Transverse colon (tissue), 4 donors: ENCODE data around the gene PTRH1. TPM values are rescaled to one million over a fixed set of nuclear protein-coding genes. Genes with fewer than 3 reads are reported as not detected.

Experiments
- DNase-seq: peaks from one replicate; pipeline ENCODE4 v3.0.0-alpha.2; 2019
- H3K27ac ChIP-seq, 4 donors: fragments of 200-600 bp; sonication (generic); 2 replicates each; pipeline ENCODE4 v1.5.1; 2016 to 2018; ENCODE audit warnings: inconsistent platforms in 4 of 4
- H3K27me3 ChIP-seq: fragments of 200-600 bp; sonication (generic); 2 replicates; pipeline ENCODE4 v1.5.1; 2017; ENCODE audit warnings: inconsistent platforms
- H3K36me3 ChIP-seq, 4 donors: fragments of 200-600 bp; sonication (generic); 2 replicates each; pipeline ENCODE4 v1.5.1; 2017 to 2019; ENCODE audit warnings: inconsistent platforms in 4 of 4
- H3K4me1 ChIP-seq, 4 donors: fragments of 200-600 bp; sonication (generic); 2 replicates each; pipeline ENCODE4 v1.5.1; 2017 to 2020; ENCODE audit warnings: inconsistent platforms in 4 of 4
- H3K4me3 ChIP-seq, 4 donors: fragments of 200-600 bp; sonication (generic); 1 replicate in 1 of 4; 2 replicates in 3 of 4; pipeline versions ENCODE4 v1.5.1 to v1.6.1; 2017 to 2019; ENCODE audit warnings: inconsistent platforms in 4 of 4
- H3K9me3 ChIP-seq, 2 donors: fragments of 200-600 bp; sonication (generic); 2 replicates each; pipeline ENCODE4 v1.5.1; 2017 to 2019; ENCODE audit warnings: inconsistent platforms in 2 of 2
- CTCF ChIP-seq, 5 experiments: fragments of 200-600 bp in 3 of 5; fragments of 450-650 bp in 2 of 5; sonication (generic) in 3 of 5; IDR thresholded peaks; 1 replicate in 2 of 5; 2 replicates in 3 of 5; pipeline ENCODE4 v1.5.1; 2016 to 2017; ENCODE audit warnings: antibody characterized with exemption in 5 of 5, inconsistent platforms in 3 of 5, mild to moderate bottlenecking in 2 of 5, moderate library complexity in 1 of 5
- EP300 ChIP-seq: sonication (generic); formaldehyde crosslinking; IDR thresholded peaks from one replicate; pipeline ENCODE4 v1.6.1; 2017; ENCODE audit warnings: antibody characterized with exemption, low read depth
- POLR2A ChIP-seq: fragments of 450-650 bp; IDR thresholded peaks from one replicate; pipeline ENCODE4 v1.6.1; 2016; ENCODE audit warnings: antibody characterized with exemption, mild to moderate bottlenecking, moderate library complexity
- POLR2AphosphoS5 ChIP-seq, 3 donors: sonication (generic); formaldehyde crosslinking; IDR thresholded peaks; one replicate each; pipeline ENCODE4 v1.6.1; 2016; ENCODE audit warnings: antibody characterized with exemption in 3 of 3
- WGBS, 2 donors: methylation state at CpG; one replicate each; pipeline ENCODE4 v1.1.5; 2018; ENCODE audit warnings: low coverage in 1 of 2; 5-methylcytosine and 5-hydroxymethylcytosine counted together
- in situ Hi-C, 4 donors: fragments of 200-750 bp; cut with MboI; loops; one replicate each; pipeline versions ENCODE4 v1.15.0 to v1.15.1; 2017; ENCODE audit warnings: low sequenced_read_pairs in 3 of 4, low pct_ligation_motif_present in 1 of 4, low pct_unique_long_range_greater_than_20kb in 1 of 4
- intact Hi-C: fragments of 100-400 bp; cut with DNase I; formaldehyde crosslinking; loops from one replicate; pipeline ENCODE4 v1.15.1; 2023; ENCODE audit warnings: low total_unique reads
- total RNA-seq, 4 donors: library from RNA; depleted of rRNA; stranded (reverse); fragments of >200 nt; gene quantifications; one replicate each; pipeline ENCODE4 v1.1.0, GENCODE V29; 2016

The PTRH1 gene
- total RNA-seq, 4 donors from 2014 or later, result 2.4 to 9.7 (median 6.2) TPM

- in situ Hi-C loops, result no loop called here
- Histone ChIP-seq H3K36me3 (no peaks in the 10 kb centered on the region), H3K27me3 (no peaks in the 10 kb centered on the region), H3K9me3 (no peaks in the 10 kb centered on the region), H3K27ac (no peak overlapping the region), H3K4me1 (peaks cover 0 to 19% (median 11%) of the 10 kb centered on the region in 4 donors), H3K4me3 (no peak overlapping the region)
- WGBS, 2 donors, result 73 to 80% methylated on average over 7 to 9 of the region's 9 CpGs
- no peak for TF ChIP-seq EP300
- TF ChIP-seq POLR2AphosphoS5 (IDR thresholded peaks at IDR 0.05), result no peak
- DNase-seq, result no peak
- intact Hi-C loops, result no loop called here
Measured at GRCh38 chr9:127703289-127703946, 12.0 kb downstream of the PTRH1 start.

- Histone ChIP-seq H3K27me3 (no peaks in the 10 kb centered on the region), H3K4me3 (no peak overlapping the region), H3K9me3 (no peaks in the 10 kb centered on the region), H3K36me3 (no peaks in the 10 kb centered on the region), H3K4me1 (peaks cover 0 to 13% (median 7%) of the 10 kb centered on the region in 4 donors), H3K27ac (no peak overlapping the region)
- in situ Hi-C loops, result no loop called here
- TF ChIP-seq CTCF (IDR thresholded peaks at IDR 0.05) (no peak), EP300 (no peak), POLR2A (no peak), POLR2AphosphoS5 (IDR thresholded peaks at IDR 0.05) (no peak)
- DNase-seq, result no peak
- 73% methylated on average over 5 of the region's 5 CpGs; no CpG with 5 or more reads in 1 of the 2 donors for WGBS, 2 donors
- intact Hi-C loops, result no loop called here
Measured at GRCh38 chr9:127700594-127701255, 14.7 kb downstream of the PTRH1 start.

- 80 to 96% methylated on average over 2 of the region's 2 CpGs for WGBS, 2 donors
- no peak for TF ChIP-seq EP300
- DNase-seq, result no peak
- H3K27ac ChIP-seq, result peak overlapping the region in 2 of 4 donors; percentile 79 to 86
- H3K36me3 ChIP-seq, result no peaks in the 10 kb centered on the region
- H3K4me1 ChIP-seq, result peaks cover 0 to 13% (median 7%) of the 10 kb centered on the region in 4 donors
- H3K4me3 ChIP-seq, result no peak overlapping the region
- H3K27me3 ChIP-seq, result no peaks in the 10 kb centered on the region
- in situ Hi-C loops, result no loop called here
- no peaks in the 10 kb centered on the region for H3K9me3 ChIP-seq
- intact Hi-C loops, result no loop called here
Measured at GRCh38 chr9:127700140-127700539, 15.3 kb downstream of the PTRH1 start.

GRCh38 chr9:127698985-127699670, 16.3 kb downstream of the PTRH1 start:
- Histone ChIP-seq H3K9me3 (no peaks in the 10 kb centered on the region), H3K27ac (peak overlapping the region; percentile 68 to 86 (median 76)), H3K4me1 (peaks cover 0 to 13% (median 7%) of the 10 kb centered on the region in 4 donors), H3K27me3 (no peaks in the 10 kb centered on the region), H3K36me3 (no peaks in the 10 kb centered on the region), H3K4me3 (peak overlapping the region in 2 of 4 donors; percentile 20 to 35)
- TF ChIP-seq CTCF (IDR thresholded peaks at IDR 0.05), result peak in 4 of 5 experiments; percentile 8 to 48 (median 28)
- TF ChIP-seq EP300, result no peak
- peak; percentile 52 for TF ChIP-seq POLR2A
- TF ChIP-seq POLR2AphosphoS5 (IDR thresholded peaks at IDR 0.05), result peak; percentile 52 to 59 (median 59)
- DNase-seq, result peak; percentile 95
- WGBS, 2 donors, result 22 to 100% methylated on average over 2 to 41 of the region's 41 CpGs
- in situ Hi-C loops, result no loop called here
- intact Hi-C loops, result no loop called here

GRCh38 chr9:127698386-127698785, 17.1 kb downstream of the PTRH1 start:
- H3K4me1 ChIP-seq, result peaks cover 0 to 13% (median 7%) of the 10 kb centered on the region in 4 donors
- H3K36me3 ChIP-seq, result no peaks in the 10 kb centered on the region
- 80 to 89% methylated on average over 3 to 5 of the region's 5 CpGs for WGBS, 2 donors
- no peak overlapping the region for H3K4me3 ChIP-seq
- in situ Hi-C loops (no loop called here), intact Hi-C loops (no loop called here)
- H3K27ac ChIP-seq, result peak overlapping the region in 2 of 4 donors; percentile 74 to 86
- H3K27me3 ChIP-seq, result no peaks in the 10 kb centered on the region
- TF ChIP-seq CTCF (IDR thresholded peaks at IDR 0.05) (no peak), POLR2AphosphoS5 (IDR thresholded peaks at IDR 0.05) (no peak), EP300 (no peak), POLR2A (no peak)
- no peak for DNase-seq
- H3K9me3 ChIP-seq, result no peaks in the 10 kb centered on the region
